ENCODE results near the gene AAK1. TPM values are rescaled to one million over a fixed set of nuclear protein-coding genes. Genes with fewer than 3 reads are reported as not detected.
"Not testable (repeated sequence)": the region's sequence is repeated elsewhere in the genome, so short reads cannot be mapped to it uniquely, and the experiment has no call there.

AAK1 gene
- total and polyA plus RNA-seq, 4 donors, result 6.9 to 95.6 (median 51.0) TPM

GRCh38 chr2:69563021-69563420 is 80.5 kb downstream of the AAK1 start:
- H3K4me3 ChIP-seq (ENCODE audit: low read length in 2 of 2), result no peak overlapping the region
- no peak overlapping the region for H3K27ac ChIP-seq (ENCODE audit: low read depth in 1 of 2, low read length in 2 of 2)
- no peaks in the 10 kb centered on the region for H3K4me1 ChIP-seq (ENCODE audit: control insufficient read depth in 1 of 2, insufficient read depth in 2 of 2, low read length in 2 of 2)
- no peaks in the 10 kb centered on the region for H3K36me3 ChIP-seq (ENCODE audit: control insufficient read depth in 1 of 2, insufficient read depth in 2 of 2, low read length in 1 of 2)
- ATAC-seq (ENCODE audit: low FRiP score) (no peak), DNase-seq (no peak)
- no peaks in the 10 kb centered on the region for H3K27me3 ChIP-seq (ENCODE audit: control insufficient read depth in 1 of 2, insufficient read depth in 2 of 2, low read length in 1 of 2)
- WGBS, 2 donors, result 89 to 91% methylated on average over 2 of the region's 2 CpGs
- no peaks in the 10 kb centered on the region for H3K9me3 ChIP-seq (ENCODE audit: control insufficient read depth, low read length)
- intact Hi-C loops (cut with DNase I), result loop anchor here (5.0 to 10.0 kb wide), 3 partner anchors 82 to 242 kb away; partner anchors contain the start of gene AAK1 (in 1 of the 2)

DNA sequence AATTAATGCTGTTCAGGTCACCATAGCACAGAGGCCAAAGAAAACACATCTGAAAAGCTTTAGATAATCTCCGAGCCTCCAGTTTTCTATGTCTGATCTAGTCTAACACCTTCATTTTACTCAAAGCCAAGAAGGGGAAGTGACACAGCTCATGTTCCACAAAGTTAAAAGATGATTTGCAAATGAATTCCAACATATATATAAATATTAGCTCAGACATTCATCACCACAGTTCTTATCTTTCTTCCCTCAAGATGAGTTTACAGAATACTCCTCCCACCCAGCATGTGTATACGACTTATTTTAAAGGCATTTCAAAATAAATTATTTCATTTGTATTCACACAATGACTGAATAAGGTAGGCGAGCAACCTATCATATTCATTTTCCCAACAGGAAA is 82.4 kb downstream of the AAK1 start:
- Histone ChIP-seq H3K36me3 (ENCODE audit: control insufficient read depth in 1 of 2, insufficient read depth in 2 of 2, low read length in 1 of 2) (peaks cover 0 to 3% of the 10 kb centered on the region in 2 donors), H3K9me3 (ENCODE audit: control insufficient read depth, low read length) (no peaks in the 10 kb centered on the region), H3K4me1 (ENCODE audit: control insufficient read depth in 1 of 2, insufficient read depth in 2 of 2, low read length in 2 of 2) (peaks cover 0 to 3% of the 10 kb centered on the region in 2 donors), H3K4me3 (ENCODE audit: low read length in 2 of 2) (no peak overlapping the region), H3K27me3 (ENCODE audit: control insufficient read depth in 1 of 2, insufficient read depth in 2 of 2, low read length in 1 of 2) (no peaks in the 10 kb centered on the region), H3K27ac (ENCODE audit: low read depth in 1 of 2, low read length in 2 of 2) (no peak overlapping the region)
- ATAC-seq (ENCODE audit: low FRiP score), result no peak
- 62 to 67% methylated on average over 3 of the region's 3 CpGs for WGBS, 2 donors
- intact Hi-C loops (cut with DNase I), result loop anchor here (5.0 to 10.0 kb wide), 3 partner anchors 84 to 244 kb away; partner anchors contain the start of gene AAK1 (in 1 of the 2)
- no peak for DNase-seq

DNA sequence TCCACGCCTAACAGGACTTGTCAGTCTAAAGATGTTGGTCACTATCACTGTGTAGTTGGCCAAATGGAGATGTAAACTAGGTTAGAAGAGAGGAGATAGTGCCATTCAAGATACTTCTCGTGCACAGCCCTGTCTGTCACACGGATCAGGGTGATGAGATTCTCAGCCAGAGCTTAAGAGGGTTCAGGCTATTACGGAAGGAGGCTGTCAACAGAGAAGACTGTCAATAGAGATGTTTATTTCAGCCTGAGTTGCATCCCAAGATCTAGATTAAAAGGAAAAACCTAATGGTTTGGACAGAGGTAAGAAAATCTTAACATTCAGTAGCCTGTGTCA is 83.4 kb downstream of the AAK1 start:
- 90 to 92% methylated on average over 4 of the region's 4 CpGs for WGBS, 2 donors
- H3K9me3 ChIP-seq (ENCODE audit: control insufficient read depth, low read length), result no peaks in the 10 kb centered on the region
- ATAC-seq (ENCODE audit: low FRiP score), result no peak
- no peak overlapping the region for H3K27ac ChIP-seq (ENCODE audit: low read depth in 1 of 2, low read length in 2 of 2)
- no peak for DNase-seq
- intact Hi-C loops (cut with DNase I), result loop anchor here (5.0 to 10.0 kb wide), 3 partner anchors 85 to 245 kb away; partner anchors contain the start of gene AAK1 (in 1 of the 2)
- no peaks in the 10 kb centered on the region for H3K27me3 ChIP-seq (ENCODE audit: control insufficient read depth in 1 of 2, insufficient read depth in 2 of 2, low read length in 1 of 2)
- H3K4me1 ChIP-seq (ENCODE audit: control insufficient read depth in 1 of 2, insufficient read depth in 2 of 2, low read length in 2 of 2), result peaks cover under 1 to 3% of the 10 kb centered on the region in 2 donors
- no peak overlapping the region for H3K4me3 ChIP-seq (ENCODE audit: low read length in 2 of 2)
- peaks cover 0 to 3% of the 10 kb centered on the region in 2 donors for H3K36me3 ChIP-seq (ENCODE audit: control insufficient read depth in 1 of 2, insufficient read depth in 2 of 2, low read length in 1 of 2)

DNA sequence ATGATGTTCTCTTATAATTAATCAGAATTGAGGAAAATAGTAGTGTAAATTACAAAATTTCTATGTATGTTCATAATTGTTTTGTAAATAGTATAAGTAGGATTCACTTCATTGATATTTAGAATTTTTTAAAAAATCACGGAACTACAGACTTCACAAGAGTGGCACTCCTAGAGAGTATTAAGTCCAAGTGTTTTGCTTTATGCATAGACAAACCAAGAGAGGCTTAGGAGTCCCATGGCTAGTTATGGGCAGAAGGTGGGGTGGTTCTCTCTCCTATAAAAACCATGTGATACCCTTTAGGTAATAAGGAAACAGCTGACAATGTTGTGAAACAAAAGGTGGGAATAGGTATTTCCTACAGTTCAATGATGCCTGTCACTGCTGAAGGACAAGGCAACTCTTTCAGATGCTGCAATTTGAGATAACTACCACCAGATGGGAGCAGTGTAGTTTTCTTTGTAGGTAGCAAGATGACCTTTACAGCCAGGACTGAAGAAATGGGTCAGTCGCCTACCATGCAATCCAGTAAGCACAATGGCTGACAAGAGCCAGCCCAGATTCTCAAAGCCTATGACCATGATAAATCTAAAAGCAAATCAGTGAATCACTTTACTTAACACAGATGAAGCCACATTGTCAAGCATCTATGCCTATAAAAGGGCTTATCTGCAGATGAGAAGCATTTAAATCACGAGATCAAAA is 83.9 kb downstream of the AAK1 start:
- Histone ChIP-seq H3K36me3 (ENCODE audit: control insufficient read depth in 1 of 2, insufficient read depth in 2 of 2, low read length in 1 of 2) (peaks cover 0 to 3% of the 10 kb centered on the region in 2 donors), H3K9me3 (ENCODE audit: control insufficient read depth, low read length) (no peaks in the 10 kb centered on the region), H3K27me3 (ENCODE audit: control insufficient read depth in 1 of 2, insufficient read depth in 2 of 2, low read length in 1 of 2) (no peaks in the 10 kb centered on the region), H3K27ac (ENCODE audit: low read depth in 1 of 2, low read length in 2 of 2) (no peak overlapping the region), H3K4me3 (ENCODE audit: low read length in 2 of 2) (no peak overlapping the region), H3K4me1 (ENCODE audit: control insufficient read depth in 1 of 2, insufficient read depth in 2 of 2, low read length in 2 of 2) (peaks cover 3 to 4% of the 10 kb centered on the region in 2 donors)
- 57 to 61% methylated on average over 3 of the region's 3 CpGs for WGBS, 2 donors
- intact Hi-C loops (cut with DNase I), result loop anchor here (2.0 to 10.0 kb wide), 4 partner anchors 85 to 245 kb away; partner anchors contain the start of gene AAK1 (in 1 of the 2)
- ATAC-seq (ENCODE audit: low FRiP score) (peak; percentile 65), DNase-seq (no peak)

DNA sequence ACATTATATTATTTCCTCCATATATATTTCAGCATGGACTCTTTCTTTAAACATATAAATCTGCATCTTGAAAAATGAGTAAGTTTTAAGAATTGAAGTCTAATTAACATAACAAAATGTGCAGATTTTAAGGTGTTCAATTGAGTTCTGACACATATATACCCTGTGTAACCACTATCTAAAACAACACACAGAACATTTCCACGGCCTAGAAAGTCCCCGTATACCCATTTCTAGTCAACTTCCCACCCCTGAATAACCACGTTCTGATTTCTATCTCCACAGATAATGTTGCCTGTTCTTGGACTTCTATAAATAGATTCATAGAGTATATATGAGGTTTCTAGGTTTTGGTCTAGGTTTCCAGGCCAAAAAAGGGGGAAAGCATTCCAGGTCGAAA is 87.5 kb downstream of the AAK1 start:
- intact Hi-C loops (cut with DNase I), result no loop called here
- DNase-seq (no peak), ATAC-seq (ENCODE audit: low FRiP score) (no peak)
- H3K9me3 ChIP-seq (ENCODE audit: control insufficient read depth, low read length), result no peaks in the 10 kb centered on the region
- H3K36me3 ChIP-seq (ENCODE audit: control insufficient read depth in 1 of 2, insufficient read depth in 2 of 2, low read length in 1 of 2), result peaks cover 0 to 3% of the 10 kb centered on the region in 2 donors
- H3K27ac ChIP-seq (ENCODE audit: low read depth in 1 of 2, low read length in 2 of 2), result no peak overlapping the region
- no peaks in the 10 kb centered on the region for H3K27me3 ChIP-seq (ENCODE audit: control insufficient read depth in 1 of 2, insufficient read depth in 2 of 2, low read length in 1 of 2)
- H3K4me3 ChIP-seq (ENCODE audit: low read length in 2 of 2), result no peak overlapping the region
- H3K4me1 ChIP-seq (ENCODE audit: control insufficient read depth in 1 of 2, insufficient read depth in 2 of 2, low read length in 2 of 2), result peaks cover 3 to 4% of the 10 kb centered on the region in 2 donors
- WGBS, 2 donors, result 52 to 55% methylated on average over 4 of the region's 4 CpGs

DNA sequence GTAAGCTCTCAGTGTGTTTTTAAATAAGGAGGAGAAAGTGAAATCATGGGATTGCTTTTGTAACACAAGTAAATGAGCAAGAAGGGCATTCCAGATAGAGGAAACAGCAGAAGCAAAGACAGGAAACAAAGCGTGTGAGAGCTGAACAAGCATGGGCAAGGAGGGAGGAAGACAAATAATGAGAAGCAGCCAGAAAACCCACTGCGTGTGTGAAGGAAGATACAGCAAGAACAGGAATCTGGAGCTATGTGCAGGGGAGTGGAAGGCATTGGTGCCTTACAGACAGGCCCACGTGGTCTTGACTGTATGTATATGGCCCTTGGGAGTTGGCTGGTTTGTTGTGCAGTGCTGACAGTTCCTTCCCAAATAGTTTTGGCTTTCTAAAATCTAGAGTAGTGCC is 88.6 kb downstream of the AAK1 start:
- H3K9me3 ChIP-seq (ENCODE audit: control insufficient read depth, low read length), result no peaks in the 10 kb centered on the region
- peaks cover 0 to 3% of the 10 kb centered on the region in 2 donors for H3K36me3 ChIP-seq (ENCODE audit: control insufficient read depth in 1 of 2, insufficient read depth in 2 of 2, low read length in 1 of 2)
- H3K27me3 ChIP-seq (ENCODE audit: control insufficient read depth in 1 of 2, insufficient read depth in 2 of 2, low read length in 1 of 2), result no peaks in the 10 kb centered on the region
- H3K27ac ChIP-seq (ENCODE audit: low read depth in 1 of 2, low read length in 2 of 2), result peak overlapping the region in 1 of 2 donors; percentile 3
- peaks cover 3 to 4% of the 10 kb centered on the region in 2 donors for H3K4me1 ChIP-seq (ENCODE audit: control insufficient read depth in 1 of 2, insufficient read depth in 2 of 2, low read length in 2 of 2)
- WGBS, 2 donors, result 12 to 26% methylated on average over 3 of the region's 3 CpGs
- DNase-seq (no peak), ATAC-seq (ENCODE audit: low FRiP score) (peak; percentile 53)
- no peak overlapping the region for H3K4me3 ChIP-seq (ENCODE audit: low read length in 2 of 2)
- intact Hi-C loops (cut with DNase I), result no loop called here

- H3K36me3 ChIP-seq (ENCODE audit: control insufficient read depth in 1 of 2, insufficient read depth in 2 of 2, low read length in 1 of 2), result peaks cover 0 to 3% of the 10 kb centered on the region in 2 donors
- no peak for DNase-seq
- WGBS, 2 donors, result 75 to 81% methylated on average over 4 of the region's 4 CpGs
- no peak for ATAC-seq (ENCODE audit: low FRiP score)
- H3K9me3 ChIP-seq (ENCODE audit: control insufficient read depth, low read length), result no peaks in the 10 kb centered on the region
- no peak overlapping the region for H3K4me3 ChIP-seq (ENCODE audit: low read length in 2 of 2)
- H3K27ac ChIP-seq (ENCODE audit: low read depth in 1 of 2, low read length in 2 of 2), result no peak overlapping the region
- no peaks in the 10 kb centered on the region for H3K27me3 ChIP-seq (ENCODE audit: control insufficient read depth in 1 of 2, insufficient read depth in 2 of 2, low read length in 1 of 2)
- peaks cover 3 to 4% of the 10 kb centered on the region in 2 donors for H3K4me1 ChIP-seq (ENCODE audit: control insufficient read depth in 1 of 2, insufficient read depth in 2 of 2, low read length in 2 of 2)
- intact Hi-C loops (cut with DNase I), result no loop called here
Measured at GRCh38 chr2:69554568-69554967, 89.0 kb downstream of the AAK1 start.

DNA sequence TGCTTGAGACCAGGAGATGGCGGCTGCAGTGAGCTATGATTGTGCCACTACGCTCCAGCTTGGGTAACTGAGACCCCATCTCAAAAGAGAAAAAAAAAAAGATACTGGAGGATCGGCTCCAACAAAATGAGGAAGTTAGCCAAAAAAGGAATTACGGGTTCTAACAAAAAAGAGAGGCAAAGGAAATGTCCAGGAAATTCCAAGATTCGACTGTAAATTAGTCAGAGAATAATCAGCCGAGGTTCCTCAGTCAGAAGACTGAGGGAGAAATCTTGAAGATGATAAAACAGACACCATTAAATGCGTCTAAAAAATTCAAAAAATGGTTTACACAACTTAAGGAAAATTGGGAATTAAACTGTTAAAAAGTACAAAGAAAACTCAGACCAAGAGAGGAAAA is 89.5 kb downstream of the AAK1 start:
- Histone ChIP-seq H3K27ac (ENCODE audit: low read depth in 1 of 2, low read length in 2 of 2) (no peak overlapping the region), H3K4me1 (ENCODE audit: control insufficient read depth in 1 of 2, insufficient read depth in 2 of 2, low read length in 2 of 2) (peaks cover 3 to 4% of the 10 kb centered on the region in 2 donors), H3K4me3 (ENCODE audit: low read length in 2 of 2) (no peak overlapping the region), H3K36me3 (ENCODE audit: control insufficient read depth in 1 of 2, insufficient read depth in 2 of 2, low read length in 1 of 2) (peaks cover 0 to 3% of the 10 kb centered on the region in 2 donors), H3K9me3 (ENCODE audit: control insufficient read depth, low read length) (no peaks in the 10 kb centered on the region), H3K27me3 (ENCODE audit: control insufficient read depth in 1 of 2, insufficient read depth in 2 of 2, low read length in 1 of 2) (no peaks in the 10 kb centered on the region)
- no peak for DNase-seq
- 84% methylated on average over 7 of the region's 7 CpGs for WGBS, 2 donors
- intact Hi-C loops (cut with DNase I), result no loop called here
- ATAC-seq (ENCODE audit: low FRiP score), result no peak

- H3K4me3 ChIP-seq (ENCODE audit: low read length in 2 of 2); DNase-seq; intact Hi-C loops (cut with DNase I); H3K27me3 ChIP-seq (ENCODE audit: control insufficient read depth in 1 of 2, insufficient read depth in 2 of 2, low read length in 1 of 2); H3K27ac ChIP-seq (ENCODE audit: low read depth in 1 of 2, low read length in 2 of 2); H3K4me1 ChIP-seq (ENCODE audit: control insufficient read depth in 1 of 2, insufficient read depth in 2 of 2, low read length in 2 of 2); ATAC-seq (ENCODE audit: low FRiP score); H3K36me3 ChIP-seq (ENCODE audit: control insufficient read depth in 1 of 2, insufficient read depth in 2 of 2, low read length in 1 of 2); H3K9me3 ChIP-seq (ENCODE audit: control insufficient read depth, low read length): not testable (repeated sequence)
- WGBS, 2 donors, result 73 to 75% methylated on average over 12 of the region's 12 CpGs
Measured at GRCh38 chr2:69550511-69550910, 93.0 kb downstream of the AAK1 start.
